ENCODE measurements around the gene DENND1C. TPM values are rescaled to one million over a fixed set of nuclear protein-coding genes. Genes with fewer than 3 reads are reported as not detected.
"Not testable (repeated sequence)": the region's sequence is repeated elsewhere in the genome, so short reads cannot be mapped to it uniquely, and the experiment has no call there.

The DENND1C gene
- total RNA-seq, 2 experiments from 2014 or later: 62.4 to 63.2 TPM

- H3K4me1 Mint-ChIP-seq: peaks cover 31% of the 10 kb centered on the region
- H3K4me3 Mint-ChIP-seq: peak overlapping the region; percentile 90
- peak overlapping the region; percentile 83 for H3K27ac Mint-ChIP-seq
- peaks cover 4% of the 10 kb centered on the region for H3K27me3 Mint-ChIP-seq
- H3K36me3 Mint-ChIP-seq: no peaks in the 10 kb centered on the region
- peak; percentile 75 for DNase-seq
- no peaks in the 10 kb centered on the region for H3K9me3 Mint-ChIP-seq
Observed at GRCh38 chr19:6516018-6516658, 34.6 kb upstream of the DENND1C start.

DNA sequence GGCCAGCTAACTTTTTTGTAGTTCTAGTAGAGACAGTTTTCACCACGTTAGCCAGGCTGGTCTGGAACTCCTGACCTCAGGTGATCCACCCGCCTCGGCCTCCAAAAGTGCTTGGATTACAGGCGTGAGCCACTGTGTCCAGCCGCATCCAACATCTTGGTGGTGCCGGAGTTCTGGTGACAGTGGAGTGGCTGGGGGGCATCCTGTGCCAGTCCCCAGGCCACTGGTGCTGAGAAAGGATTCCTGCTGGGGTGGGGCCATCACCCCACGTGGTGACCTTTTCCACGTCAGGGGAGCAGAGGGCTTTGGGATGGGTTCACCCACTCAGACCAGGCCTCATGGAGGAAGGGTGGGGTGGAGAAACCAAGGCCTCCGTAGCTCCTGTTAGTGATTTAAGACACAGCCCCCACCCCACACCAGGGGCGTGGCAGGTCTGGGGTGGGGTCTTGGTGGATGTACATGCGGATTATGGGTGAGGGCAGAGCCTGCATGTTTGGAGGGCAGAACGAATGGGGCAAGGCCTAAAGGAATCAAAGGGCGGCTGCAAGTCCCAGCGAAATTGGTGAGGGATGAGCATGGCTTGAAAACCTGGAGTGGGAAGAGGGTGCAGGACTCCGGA lies 33.4 kb upstream of the DENND1C start:
- Mint-ChIP-seq H3K27me3 (peaks cover 2% of the 10 kb centered on the region), H3K4me3 (peak overlapping the region; percentile 27), H3K36me3 (no peaks in the 10 kb centered on the region), H3K9me3 (no peaks in the 10 kb centered on the region), H3K27ac (no peak overlapping the region), H3K4me1 (peaks cover 30% of the 10 kb centered on the region)
- DNase-seq: no peak

DNA sequence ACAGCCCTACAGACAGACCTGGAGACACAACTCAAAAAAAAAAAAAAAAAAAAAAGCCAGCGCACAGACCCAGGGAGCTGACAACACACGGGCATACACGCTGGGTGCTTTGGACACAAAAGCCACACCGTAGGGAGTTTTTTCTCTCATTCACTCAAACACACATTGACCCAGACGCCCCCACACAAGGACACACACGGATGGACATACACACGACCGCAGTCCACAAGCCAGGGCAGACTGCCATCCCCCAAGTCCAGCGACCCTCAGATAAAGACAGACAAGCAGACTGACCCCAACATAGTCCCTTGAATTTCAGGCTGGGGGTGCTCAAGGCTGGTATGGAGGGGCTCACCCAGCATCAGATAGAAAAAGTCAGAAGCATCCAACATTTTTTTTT lies 32.5 kb upstream of the DENND1C start:
- H3K4me3 Mint-ChIP-seq: no peak overlapping the region

DNA sequence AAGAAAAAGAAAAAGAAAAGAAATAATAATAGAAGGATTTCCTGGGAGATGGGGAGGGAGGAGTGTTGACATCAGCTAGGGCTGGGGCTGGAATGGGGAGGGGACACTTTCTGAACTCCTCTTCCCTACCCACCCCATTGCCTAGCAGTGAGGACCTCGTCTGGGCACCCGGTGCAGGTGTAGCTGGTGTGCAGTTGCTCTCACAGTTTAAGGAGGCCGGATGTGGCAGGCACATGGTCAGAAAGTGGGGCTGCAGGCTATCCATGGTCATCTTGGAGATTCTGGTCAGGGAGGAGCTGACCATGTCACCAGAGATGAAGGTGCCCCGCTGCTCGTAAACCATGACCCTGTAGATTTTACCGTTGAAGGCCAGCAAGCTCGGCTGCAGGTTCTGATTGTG lies 29.0 kb upstream of the DENND1C start:
- H3K4me3 Mint-ChIP-seq: no peak overlapping the region

More for the DNA sequence above, 32.5 kb upstream of the DENND1C start:
- H3K27me3 Mint-ChIP-seq: no peaks in the 10 kb centered on the region
- no peaks in the 10 kb centered on the region for H3K9me3 Mint-ChIP-seq
- no peak overlapping the region for H3K27ac Mint-ChIP-seq
- DNase-seq: no peak
- no peaks in the 10 kb centered on the region for H3K36me3 Mint-ChIP-seq
- H3K4me1 Mint-ChIP-seq: peaks cover 25% of the 10 kb centered on the region

DNA sequence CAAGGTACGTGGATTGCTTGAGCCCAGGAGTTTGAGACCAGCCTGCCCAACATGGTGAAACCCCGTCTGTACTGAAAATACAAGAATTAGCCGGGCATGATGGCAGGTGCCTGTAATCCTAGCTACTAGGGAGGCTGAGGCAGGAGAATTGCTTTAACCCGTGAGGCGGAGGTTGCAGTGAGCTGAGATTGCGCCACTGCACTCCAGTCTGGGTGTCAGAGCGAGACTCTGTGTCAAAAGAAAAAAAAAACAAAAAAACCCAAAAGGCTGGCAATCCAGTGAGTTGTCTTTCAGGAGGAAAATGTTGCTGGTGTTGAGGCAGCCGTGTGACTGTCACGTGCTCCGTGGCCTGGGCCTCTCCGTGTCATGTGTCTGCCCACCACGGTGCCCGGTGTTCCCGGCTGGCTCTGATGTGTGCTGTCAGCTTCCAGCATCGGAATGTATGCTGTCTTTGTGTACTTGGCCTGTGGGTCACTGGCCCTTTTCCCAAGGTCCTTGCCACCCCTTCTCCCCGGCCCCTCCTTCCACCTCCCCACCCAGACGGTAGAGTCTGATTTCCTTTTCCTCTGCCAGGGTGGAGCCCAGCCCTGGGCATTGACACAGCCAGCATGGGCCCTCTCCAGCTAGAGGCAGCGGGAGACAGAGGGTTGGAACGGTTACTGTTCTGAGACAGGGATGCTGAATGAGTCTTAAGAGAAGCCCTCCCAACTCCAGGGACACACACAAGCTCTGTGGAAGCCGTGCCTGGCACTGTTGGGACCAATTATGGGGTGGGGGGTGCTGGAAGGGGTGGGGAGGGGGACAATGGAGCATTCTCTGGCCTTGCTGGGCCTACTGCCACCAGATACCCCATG lies 27.8 kb upstream of the DENND1C start:
- H3K27me3 Mint-ChIP-seq: no peaks in the 10 kb centered on the region
- H3K9me3 Mint-ChIP-seq: no peaks in the 10 kb centered on the region
- H3K27ac Mint-ChIP-seq: no peak overlapping the region
- DNase-seq: no peak
- no peaks in the 10 kb centered on the region for H3K4me1 Mint-ChIP-seq
- H3K4me3 Mint-ChIP-seq: no peak overlapping the region
- H3K36me3 Mint-ChIP-seq: no peaks in the 10 kb centered on the region

More for the DNA sequence above, 29.0 kb upstream of the DENND1C start:
- H3K4me1 Mint-ChIP-seq: no peaks in the 10 kb centered on the region
- no peaks in the 10 kb centered on the region for H3K9me3 Mint-ChIP-seq
- H3K27ac Mint-ChIP-seq: no peak overlapping the region
- no peaks in the 10 kb centered on the region for H3K36me3 Mint-ChIP-seq
- DNase-seq: no peak
- no peaks in the 10 kb centered on the region for H3K27me3 Mint-ChIP-seq

GRCh38 chr19:6508028-6508771 lies 26.6 kb upstream of the DENND1C start:
- not testable (repeated sequence) for H3K27me3 Mint-ChIP-seq, H3K9me3 Mint-ChIP-seq, DNase-seq, H3K4me3 Mint-ChIP-seq, H3K4me1 Mint-ChIP-seq, H3K27ac Mint-ChIP-seq, H3K36me3 Mint-ChIP-seq

DNA sequence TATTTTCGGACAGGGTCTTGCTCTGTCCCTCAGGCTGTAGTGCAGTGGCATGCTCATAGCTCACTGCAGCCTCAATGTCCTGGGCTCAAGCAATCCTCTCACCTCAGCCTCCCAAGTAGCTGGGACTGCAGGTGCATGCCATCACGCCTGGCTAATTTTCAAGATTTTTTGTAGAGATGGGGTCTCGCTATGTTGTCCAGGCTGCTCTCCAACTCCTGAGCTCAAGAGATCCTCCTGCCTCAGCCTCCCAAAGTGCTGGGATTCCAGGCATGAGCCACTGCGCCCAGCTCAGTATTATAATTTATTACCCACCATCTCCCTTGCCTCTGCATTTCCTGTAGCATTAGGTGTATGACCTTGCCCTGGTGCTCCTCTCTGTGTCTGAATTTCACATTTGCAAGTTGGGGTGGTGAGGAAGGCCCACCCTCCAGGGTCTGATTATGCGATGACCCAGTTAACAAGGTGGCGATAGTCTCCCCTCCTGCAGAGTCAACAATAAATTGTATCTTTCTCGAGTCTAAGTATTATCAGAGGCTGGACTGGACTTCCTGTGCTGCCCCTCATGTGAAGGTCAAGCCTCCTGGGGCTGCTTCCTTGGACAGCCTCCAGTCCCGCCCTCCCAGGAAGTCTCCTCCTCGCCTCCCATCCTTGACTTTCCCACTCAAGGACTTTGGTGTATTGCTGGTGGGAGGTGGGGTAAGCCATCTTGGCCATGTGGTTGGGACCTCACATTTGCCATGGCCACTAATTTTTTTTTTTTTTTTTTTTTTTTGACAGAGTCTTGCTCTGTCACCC lies 22.0 kb upstream of the DENND1C start:
- DNase-seq: no peak
- Mint-ChIP-seq H3K4me3 (no peak overlapping the region), H3K27ac (no peak overlapping the region), H3K9me3 (no peaks in the 10 kb centered on the region), H3K4me1 (peaks cover 8% of the 10 kb centered on the region), H3K27me3 (peaks cover 6% of the 10 kb centered on the region), H3K36me3 (no peaks in the 10 kb centered on the region)

DNA sequence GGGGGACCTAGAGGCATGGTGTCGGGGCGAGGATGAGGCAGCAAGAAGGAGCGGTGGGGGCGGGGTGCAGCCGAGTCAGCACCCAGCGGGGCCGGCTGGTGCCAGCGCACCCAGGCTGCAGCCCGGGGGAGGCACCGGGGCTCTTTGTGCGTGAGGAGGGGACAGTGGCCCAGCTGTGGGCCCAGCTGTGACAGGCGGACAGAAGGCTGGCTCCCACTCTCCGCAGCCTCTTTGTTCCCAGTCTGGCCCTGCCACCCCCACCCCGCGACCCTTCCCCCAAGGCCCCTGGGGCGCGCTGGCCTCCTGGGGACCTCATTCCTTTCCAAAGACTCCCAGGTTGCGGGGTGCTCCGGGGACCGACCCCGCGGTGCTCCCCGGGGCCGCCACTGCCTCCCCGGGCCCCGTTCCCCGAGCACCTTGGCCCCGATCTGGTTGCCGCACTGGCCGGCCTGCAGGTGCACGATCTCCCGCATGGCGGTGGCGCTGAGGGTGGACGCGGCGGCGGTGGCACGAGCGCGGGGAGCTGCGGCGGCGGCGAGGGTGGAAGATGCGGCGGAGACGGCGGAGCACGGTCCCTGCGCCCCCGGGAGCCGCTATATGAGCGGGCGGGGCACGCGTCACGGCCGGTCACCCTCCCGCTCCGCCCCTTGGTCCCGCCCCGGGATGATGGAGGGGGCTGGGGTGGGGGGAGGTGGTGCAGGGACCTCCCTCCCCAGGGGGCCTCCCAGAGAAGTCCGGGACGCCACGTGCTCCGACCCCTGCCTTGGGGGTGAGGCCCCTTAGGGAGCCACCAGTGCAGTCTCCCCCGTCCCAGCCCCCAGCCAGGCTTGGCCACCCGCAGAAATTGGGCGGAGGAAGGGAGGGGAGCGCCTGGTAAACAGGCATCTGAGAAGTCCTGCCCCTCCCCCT lies 20.4 kb upstream of the DENND1C start, which contains the start of gene TUBB4A:
Gene TUBB4A (minus strand): TSS at position 570 of the 909 bp plus-strand sequence. CDS start 97 bp downstream, at position 473.
- Mint-ChIP-seq H3K27ac (peak within 1 kb of the TSS; percentile 51), H3K4me1 (peaks cover 8% of the 10 kb centered on the region), H3K9me3 (no peaks in the 10 kb centered on the region), H3K4me3 (peak within 1 kb of the TSS; percentile 85), H3K36me3 (no peaks in the 10 kb centered on the region), H3K27me3 (peaks cover 6% of the 10 kb centered on the region)
- DNase-seq: peak; percentile 65

DNA sequence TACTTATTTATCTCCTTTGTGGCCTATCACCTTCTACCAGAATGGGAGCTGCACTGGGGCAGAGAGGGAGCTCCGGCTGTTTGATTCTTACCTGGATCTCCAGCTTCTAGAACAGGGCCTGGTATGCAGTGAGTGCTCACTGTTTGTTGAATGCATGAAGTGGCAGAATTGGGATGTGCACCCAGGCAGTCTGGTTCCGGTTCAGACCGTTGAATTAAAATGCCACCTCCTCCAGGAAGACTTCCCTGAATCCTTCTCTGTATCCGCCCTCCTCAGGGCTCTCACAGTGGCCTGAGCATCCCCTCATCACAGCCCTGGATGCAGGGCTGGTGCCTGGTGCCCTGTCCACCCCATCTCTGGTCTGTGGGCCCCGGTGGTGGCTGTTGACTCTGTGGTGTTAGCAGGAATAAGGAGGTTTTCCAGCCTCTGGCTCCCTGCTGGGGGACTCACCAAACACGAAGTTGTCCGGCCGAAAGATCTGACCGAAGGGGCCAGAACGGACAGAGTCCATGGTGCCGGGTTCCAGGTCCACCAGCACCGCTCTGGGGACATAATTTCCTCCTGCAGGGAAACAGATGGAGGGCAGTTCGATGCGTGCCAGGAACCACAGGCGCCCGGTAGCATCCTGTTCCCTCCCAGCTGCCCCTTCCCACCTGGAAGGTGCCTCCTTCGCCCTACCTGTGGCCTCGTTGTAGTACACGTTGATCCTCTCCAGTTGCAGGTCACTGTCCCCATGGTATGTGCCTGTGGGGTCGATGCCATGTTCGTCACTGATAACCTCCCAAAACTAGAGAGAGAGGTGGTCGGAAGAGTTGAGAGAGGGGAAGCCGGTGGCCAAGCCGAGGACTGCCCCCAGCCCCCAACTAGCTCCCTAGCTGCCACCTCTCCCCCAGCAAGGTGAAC lies 19.5 kb upstream of the DENND1C start:
- Mint-ChIP-seq H3K4me1 (peaks cover 8% of the 10 kb centered on the region), H3K9me3 (no peaks in the 10 kb centered on the region), H3K4me3 (peak overlapping the region; percentile 85), H3K27ac (peak overlapping the region; percentile 51), H3K36me3 (no peaks in the 10 kb centered on the region), H3K27me3 (peaks cover 6% of the 10 kb centered on the region)
- no peak for DNase-seq

GRCh38 chr19:6499052-6499790 lies 17.6 kb upstream of the DENND1C start:
- H3K9me3 Mint-ChIP-seq: no peaks in the 10 kb centered on the region
- no peak overlapping the region for H3K4me3 Mint-ChIP-seq
- no peaks in the 10 kb centered on the region for H3K36me3 Mint-ChIP-seq
- H3K27me3 Mint-ChIP-seq: peaks cover 6% of the 10 kb centered on the region
- no peak overlapping the region for H3K27ac Mint-ChIP-seq
- no peak for DNase-seq
- H3K4me1 Mint-ChIP-seq: peaks cover 8% of the 10 kb centered on the region

- Mint-ChIP-seq H3K4me1 (peaks cover 8% of the 10 kb centered on the region), H3K36me3 (no peaks in the 10 kb centered on the region), H3K4me3 (no peak overlapping the region), H3K27ac (no peak overlapping the region), H3K27me3 (peaks cover 6% of the 10 kb centered on the region), H3K9me3 (no peaks in the 10 kb centered on the region)
- no peak for DNase-seq
Observed at GRCh38 chr19:6498294-6499036, 16.9 kb upstream of the DENND1C start.

Data from activated naive CD8-positive, alpha-beta T cell treated with anti-CD3 and anti-CD28 coated beads for 36 hours (primary cell).